HEK293T (cell line): ENCODE measurements around the gene GCNT2.

ENCODE experiments used
- CTCF ChIA-PET: fragments of 350-600 bp; formaldehyde crosslinking; extraction: SDS; loops from one replicate; lab custom pipeline; 2021; ENCODE audit warnings: antibody characterized with exemption, inconsistent platforms; lab: Yijun Ruan, JAX
- POLR2A ChIA-PET: fragments of 350-600 bp; formaldehyde crosslinking; extraction: SDS; loops from one replicate; lab custom pipeline; 2020; ENCODE audit warnings: antibody characterized with exemption, inconsistent platforms; lab: Yijun Ruan, JAX
- DNase-seq: peaks from one replicate; pipeline ENCODE4 v3.0.0; 2012; ENCODE audit warnings: mixed read lengths; ENCODE audit errors: extremely low spot score
- ARNT ChIP-seq: fragments of 450-650 bp; IDR thresholded peaks from 2 replicates; pipeline ENCODE4 v1.6.1; 2017; ENCODE audit warnings: mild to moderate bottlenecking
- BHLHE40 ChIP-seq: fragments of 450-650 bp; IDR thresholded peaks from 2 replicates; pipeline ENCODE4 v1.6.1; 2016; ENCODE audit warnings: mild to moderate bottlenecking, moderate library complexity, borderline replicate concordance
- CTBP1 ChIP-seq: fragments of 450-650 bp; IDR thresholded peaks from 2 replicates; pipeline ENCODE4 v1.6.1; 2016; ENCODE audit warnings: borderline replicate concordance
- ELF4 ChIP-seq: fragments of 450-650 bp; IDR thresholded peaks from 2 replicates; pipeline ENCODE4 v1.6.1; 2017; ENCODE audit warnings: antibody characterized with exemption
- FOXA1 ChIP-seq: fragments of 450-650 bp; IDR thresholded peaks from 2 replicates; pipeline ENCODE4 v1.6.1; 2016; ENCODE audit warnings: mild to moderate bottlenecking
- FOXK2 ChIP-seq: fragments of 450-650 bp; IDR thresholded peaks from 2 replicates; pipeline ENCODE4 v1.6.1; 2016; ENCODE audit warnings: mild to moderate bottlenecking
- FOXM1 ChIP-seq: fragments of 450-650 bp; IDR thresholded peaks from 2 replicates; pipeline ENCODE4 v1.6.1; 2017; ENCODE audit warnings: mild to moderate bottlenecking, borderline replicate concordance
- HDGF ChIP-seq: fragments of 450-650 bp; IDR thresholded peaks from 2 replicates; pipeline ENCODE4 v1.6.1; 2017; ENCODE audit warnings: antibody characterized with exemption, borderline replicate concordance
- L3MBTL2 ChIP-seq: fragments of 450-650 bp; conservative IDR thresholded peaks from 2 replicates; pipeline ENCODE4 v1.6.1; 2016; ENCODE audit warnings: mild to moderate bottlenecking
- LEF1 ChIP-seq: fragments of 450-650 bp; IDR thresholded peaks from 2 replicates; pipeline ENCODE4 v1.6.1; 2017; ENCODE audit warnings: mild to moderate bottlenecking, borderline replicate concordance
- NFRKB ChIP-seq: fragments of 450-650 bp; IDR thresholded peaks from 2 replicates; pipeline ENCODE4 v1.6.1; 2016; ENCODE audit warnings: mild to moderate bottlenecking, moderate library complexity
- PKNOX1 ChIP-seq: fragments of 450-650 bp; IDR thresholded peaks from 2 replicates; pipeline ENCODE4 v1.6.1; 2016
- SP1 ChIP-seq: fragments of 450-650 bp; IDR thresholded peaks from 2 replicates; pipeline ENCODE4 v1.6.1; 2017
- SUZ12 ChIP-seq: fragments of 450-650 bp; IDR thresholded peaks from 2 replicates; pipeline ENCODE4 v1.6.1; 2016; ENCODE audit warnings: mild to moderate bottlenecking
- TARDBP ChIP-seq: fragments of 450-650 bp; IDR thresholded peaks from 2 replicates; pipeline ENCODE4 v1.6.1; 2016
- ZNF384 ChIP-seq: fragments of 450-650 bp; IDR thresholded peaks from 2 replicates; pipeline ENCODE4 v1.6.1; 2016

Gene GCNT2

GRCh38 chr6:10520468-10520867 lies 683 bp upstream of the GCNT2 start:
- ChIA-PET CTCF (no interaction called here), POLR2A (interaction anchor here (1.4 to 1.6 kb wide), 2 partner anchors 9 to 174 kb away, joined by 11 to 12 read pairs; partner anchors contain the start of genes C6orf52 and PAK1IP1)
- no peak for TF ChIP-seq LEF1
- TF ChIP-seq CTBP1, result no peak
- TF ChIP-seq SUZ12, result no peak
- no peak for TF ChIP-seq FOXM1
- no peak for TF ChIP-seq BHLHE40
- TF ChIP-seq SP1, result no peak
- TF ChIP-seq PKNOX1, result no peak
- no peak for TF ChIP-seq FOXA1
- TF ChIP-seq FOXK2, result no peak
- no peak for DNase-seq

- CTCF ChIA-PET, result interaction anchor here (0.6 kb wide), 1 partner anchor 22 kb away, joined by 4 read pairs; no protein-coding TSS in a partner anchor
- no peak for DNase-seq
- POLR2A ChIA-PET, result interaction anchor here (0.7 to 1.6 kb wide), 2 partner anchors 164 to 172 kb away, joined by 3 to 7 read pairs; partner anchors contain the start of genes C6orf52 and PAK1IP1
- TF ChIP-seq ARNT (no peak), FOXK2 (no peak), TARDBP (no peak), LEF1 (no peak), BHLHE40 (no peak), PKNOX1 (no peak), FOXA1 (no peak), L3MBTL2 (no peak), SP1 (no peak), ZNF384 (no peak), HDGF (no peak), SUZ12 (no peak), FOXM1 (no peak), NFRKB (no peak), CTBP1 (no peak), ELF4 (no peak)
These were observed 1.9 kb downstream of the GCNT2 start for GRCh38 chr6:10522929-10523573.

- no peak for DNase-seq
- TF ChIP-seq L3MBTL2 (no peak), BHLHE40 (no peak), FOXA1 (no peak), SP1 (no peak), PKNOX1 (no peak), TARDBP (no peak), ARNT (no peak), SUZ12 (no peak), HDGF (no peak), FOXM1 (no peak), ELF4 (no peak), ZNF384 (no peak), NFRKB (no peak), FOXK2 (no peak), LEF1 (no peak), CTBP1 (no peak)
- ChIA-PET POLR2A (no interaction called here), CTCF (interaction anchor here (2.7 kb wide), 1 partner anchor 15 kb away, joined by 5 read pairs; no protein-coding TSS in a partner anchor)
These were observed 5.0 kb downstream of the GCNT2 start for GRCh38 chr6:10526156-10526555.

GRCh38 chr6:10528158-10528981 lies 7.2 kb downstream of the GCNT2 start:
- no peak for DNase-seq
- TF ChIP-seq LEF1 (no peak), PKNOX1 (no peak), ARNT (no peak), L3MBTL2 (no peak), FOXM1 (no peak), FOXK2 (no peak), ELF4 (no peak), SUZ12 (no peak), HDGF (no peak), FOXA1 (no peak), CTBP1 (no peak), ZNF384 (no peak), TARDBP (no peak), SP1 (no peak)
- POLR2A ChIA-PET, result no interaction called here
- CTCF ChIA-PET, result interaction anchor here (0.6 to 2.7 kb wide), 2 partner anchors 11 to 18 kb away, joined by 3 to 5 read pairs; no protein-coding TSS in a partner anchor
